Measurements from ENCODE around the gene PDE8A.
A peak's percentile ranks its signal among the peaks of the same experiment; 100 is the strongest.
"Not testable (repeated sequence)": the region's sequence is repeated elsewhere in the genome, so short reads cannot be mapped to it uniquely, and the experiment has no call there.

The PDE8A gene

GRCh38 chr15:85155360-85155759, 173.7 kb downstream of the PDE8A start:
- CTCF ChIA-PET = no interaction called here
- H3K4me3 Mint-ChIP-seq = no peak overlapping the region
- DNase-seq = no peak
- H3K4me1 Mint-ChIP-seq = peaks cover 10% of the 10 kb centered on the region
- H3K27me3 Mint-ChIP-seq = peaks cover 4% of the 10 kb centered on the region
- no peak overlapping the region for H3K27ac Mint-ChIP-seq
- peaks cover 5% of the 10 kb centered on the region for H3K9me3 Mint-ChIP-seq
- no peaks in the 10 kb centered on the region for H3K36me3 Mint-ChIP-seq

- no peak overlapping the region for H3K27ac Mint-ChIP-seq
- H3K4me1 Mint-ChIP-seq = peaks cover 10% of the 10 kb centered on the region
- H3K9me3 Mint-ChIP-seq = peaks cover 5% of the 10 kb centered on the region
- CTCF ChIA-PET = no interaction called here
- DNase-seq = no peak
- peaks cover 4% of the 10 kb centered on the region for H3K27me3 Mint-ChIP-seq
- no peaks in the 10 kb centered on the region for H3K36me3 Mint-ChIP-seq
- no peak overlapping the region for H3K4me3 Mint-ChIP-seq
These were observed 174.2 kb downstream of the PDE8A start for GRCh38 chr15:85155857-85156256.

- H3K9me3 Mint-ChIP-seq = peaks cover 5% of the 10 kb centered on the region
- H3K27me3 Mint-ChIP-seq = peaks cover 4% of the 10 kb centered on the region
- H3K4me3 Mint-ChIP-seq = no peak overlapping the region
- no peak overlapping the region for H3K27ac Mint-ChIP-seq
- no peaks in the 10 kb centered on the region for H3K36me3 Mint-ChIP-seq
- CTCF ChIA-PET = no interaction called here
- peaks cover 10% of the 10 kb centered on the region for H3K4me1 Mint-ChIP-seq
- no peak for DNase-seq
These were observed 175.7 kb downstream of the PDE8A start for GRCh38 chr15:85157344-85157743.

- H3K27me3 Mint-ChIP-seq = peaks cover 10% of the 10 kb centered on the region
- H3K4me1 Mint-ChIP-seq = no peaks in the 10 kb centered on the region
These were observed 180.6 kb downstream of the PDE8A start for GRCh38 chr15:85162237-85162636.

GRCh38 chr15:85164841-85165466, 183.3 kb downstream of the PDE8A start:
- no peak overlapping the region for H3K27ac Mint-ChIP-seq
- no peak for DNase-seq
- H3K4me1 Mint-ChIP-seq = no peaks in the 10 kb centered on the region
- H3K27me3 Mint-ChIP-seq = peaks cover 24% of the 10 kb centered on the region
- CTCF ChIA-PET = no interaction called here
- H3K4me3 Mint-ChIP-seq = no peak overlapping the region
- H3K36me3 Mint-ChIP-seq = no peaks in the 10 kb centered on the region
- H3K9me3 Mint-ChIP-seq = no peaks in the 10 kb centered on the region

More at GRCh38 chr15:85162237-85162636, 180.6 kb downstream of the PDE8A start:
- Mint-ChIP-seq H3K9me3 (no peaks in the 10 kb centered on the region), H3K36me3 (no peaks in the 10 kb centered on the region), H3K4me3 (no peak overlapping the region), H3K27ac (no peak overlapping the region)
- no peak for DNase-seq
- CTCF ChIA-PET = no interaction called here

- Mint-ChIP-seq H3K9me3 (peaks cover 5% of the 10 kb centered on the region), H3K4me3 (no peak overlapping the region), H3K27ac (no peak overlapping the region), H3K4me1 (no peaks in the 10 kb centered on the region), H3K36me3 (no peaks in the 10 kb centered on the region), H3K27me3 (peaks cover 41% of the 10 kb centered on the region)
- DNase-seq = no peak
- CTCF ChIA-PET = interaction anchor here (1.7 to 2.2 kb wide), 2 partner anchors 18 to 239 kb away, joined by 7 read pairs; no protein-coding TSS in a partner anchor
These were observed 185.9 kb downstream of the PDE8A start for GRCh38 chr15:85167568-85167967.

- H3K27ac Mint-ChIP-seq = no peak overlapping the region
- DNase-seq = peak; percentile 52
- no peaks in the 10 kb centered on the region for H3K4me1 Mint-ChIP-seq
- no peak overlapping the region for H3K4me3 Mint-ChIP-seq
- H3K9me3 Mint-ChIP-seq = peaks cover 5% of the 10 kb centered on the region
- no peaks in the 10 kb centered on the region for H3K36me3 Mint-ChIP-seq
- CTCF ChIA-PET = interaction anchor here (0.6 to 2.2 kb wide), 18 partner anchors 9 to 360 kb away, joined by 3 to 10 read pairs (median 3); no protein-coding TSS in a partner anchor
- peaks cover 46% of the 10 kb centered on the region for H3K27me3 Mint-ChIP-seq
These were observed 187.1 kb downstream of the PDE8A start for GRCh38 chr15:85168642-85169173.

- CTCF ChIA-PET = interaction anchor here (1.0 kb wide), 1 partner anchor 68 kb away, joined by 3 read pairs; no protein-coding TSS in a partner anchor
- no peak for DNase-seq
- no peak overlapping the region for H3K4me3 Mint-ChIP-seq
- H3K36me3 Mint-ChIP-seq = no peaks in the 10 kb centered on the region
- peaks cover 62% of the 10 kb centered on the region for H3K27me3 Mint-ChIP-seq
- H3K4me1 Mint-ChIP-seq = no peaks in the 10 kb centered on the region
- H3K9me3 Mint-ChIP-seq = peaks cover 5% of the 10 kb centered on the region
- H3K27ac Mint-ChIP-seq = no peak overlapping the region
These were observed 190.1 kb downstream of the PDE8A start for GRCh38 chr15:85171736-85172135.

GRCh38 chr15:85172846-85173490, 191.3 kb downstream of the PDE8A start:
- Mint-ChIP-seq H3K9me3 (peaks cover 5% of the 10 kb centered on the region), H3K27me3 (peaks cover 56% of the 10 kb centered on the region), H3K4me3 (no peak overlapping the region), H3K4me1 (no peaks in the 10 kb centered on the region), H3K36me3 (no peaks in the 10 kb centered on the region), H3K27ac (no peak overlapping the region)
- DNase-seq = no peak
- CTCF ChIA-PET = no interaction called here

GRCh38 chr15:85173630-85174029, 192.0 kb downstream of the PDE8A start:
- H3K9me3 Mint-ChIP-seq, CTCF ChIA-PET, DNase-seq, H3K27ac Mint-ChIP-seq, H3K4me3 Mint-ChIP-seq, H3K36me3 Mint-ChIP-seq, H3K4me1 Mint-ChIP-seq: not testable (repeated sequence)
- peaks cover 51% of the 10 kb centered on the region for H3K27me3 Mint-ChIP-seq

- no peaks in the 10 kb centered on the region for H3K4me1 Mint-ChIP-seq
- no peaks in the 10 kb centered on the region for H3K36me3 Mint-ChIP-seq
- H3K27ac Mint-ChIP-seq = no peak overlapping the region
- peaks cover 49% of the 10 kb centered on the region for H3K27me3 Mint-ChIP-seq
- no peak overlapping the region for H3K4me3 Mint-ChIP-seq
- CTCF ChIA-PET = no interaction called here
- H3K9me3 Mint-ChIP-seq = peaks cover 5% of the 10 kb centered on the region
- DNase-seq = no peak
These were observed 192.9 kb downstream of the PDE8A start for GRCh38 chr15:85174521-85174920.

- CTCF ChIA-PET = interaction anchor here (1.2 kb wide), 1 partner anchor 8 kb away, joined by 3 read pairs; no protein-coding TSS in a partner anchor
- not testable (repeated sequence) for H3K4me3 Mint-ChIP-seq, H3K27ac Mint-ChIP-seq, H3K4me1 Mint-ChIP-seq, H3K36me3 Mint-ChIP-seq, DNase-seq, H3K9me3 Mint-ChIP-seq
- peaks cover 45% of the 10 kb centered on the region for H3K27me3 Mint-ChIP-seq
These were observed 195.4 kb downstream of the PDE8A start for GRCh38 chr15:85177042-85177515.

- Mint-ChIP-seq H3K27ac (no peak overlapping the region), H3K4me1 (no peaks in the 10 kb centered on the region), H3K4me3 (no peak overlapping the region), H3K36me3 (no peaks in the 10 kb centered on the region), H3K27me3 (peaks cover 41% of the 10 kb centered on the region), H3K9me3 (no peaks in the 10 kb centered on the region)
- CTCF ChIA-PET = interaction anchor here (0.6 to 1.2 kb wide), 3 partner anchors 9 to 115 kb away, joined by 3 read pairs; no protein-coding TSS in a partner anchor
- no peak for DNase-seq
These were observed 196.7 kb downstream of the PDE8A start for GRCh38 chr15:85178308-85178707.

GRCh38 chr15:85179700-85180099, 198.0 kb downstream of the PDE8A start:
- H3K9me3 Mint-ChIP-seq = no peaks in the 10 kb centered on the region
- no peaks in the 10 kb centered on the region for H3K4me1 Mint-ChIP-seq
- DNase-seq = no peak
- CTCF ChIA-PET = no interaction called here
- H3K4me3 Mint-ChIP-seq = no peak overlapping the region
- no peak overlapping the region for H3K27ac Mint-ChIP-seq
- H3K27me3 Mint-ChIP-seq = peaks cover 34% of the 10 kb centered on the region
- no peaks in the 10 kb centered on the region for H3K36me3 Mint-ChIP-seq

GRCh38 chr15:85185350-85185749, 203.7 kb downstream of the PDE8A start:
- CTCF ChIA-PET, H3K27ac Mint-ChIP-seq, H3K4me1 Mint-ChIP-seq, DNase-seq, H3K36me3 Mint-ChIP-seq, H3K9me3 Mint-ChIP-seq, H3K4me3 Mint-ChIP-seq: not testable (repeated sequence)
- H3K27me3 Mint-ChIP-seq = peaks cover 16% of the 10 kb centered on the region

All from activated naive CD4-positive, alpha-beta T cell treated with anti-CD3 and anti-CD28 coated beads, Interleukin-2, amount 10 ng/mL, durations not matched to agents 7 days and 5 days (primary cell).